ENCODE data around the gene CYP2R1. TPM values are rescaled to one million over a fixed set of nuclear protein-coding genes. Genes with fewer than 3 reads are reported as not detected.

The CYP2R1 gene
- total RNA-seq, 2 donors from 2014 or later: 7.6 to 9.3 TPM

DNA sequence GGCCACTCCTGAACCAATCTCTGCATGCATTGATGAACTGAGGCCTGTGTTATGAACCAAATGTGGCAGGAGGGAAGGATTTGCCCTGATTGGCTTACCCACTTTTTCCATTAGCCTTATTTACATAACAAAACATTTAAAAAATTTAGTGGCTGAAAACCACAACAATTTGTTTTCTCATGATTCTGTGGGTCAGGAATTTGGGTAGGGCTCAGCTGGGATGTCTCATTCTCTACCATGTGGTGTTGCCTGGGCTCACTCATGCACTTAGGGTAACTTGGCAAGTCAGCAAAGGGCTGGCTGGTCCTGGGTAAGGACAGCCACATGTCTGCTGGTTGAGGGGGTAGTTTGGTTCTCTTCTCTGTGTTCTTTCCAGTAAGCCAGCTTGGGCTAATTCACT is 35.1 kb upstream of the CYP2R1 start:
- peaks cover 0 to 6% of the 10 kb centered on the region in 2 donors for H3K9me3 ChIP-seq
- no peak overlapping the region for H3K4me3 ChIP-seq
- TF ChIP-seq, protein P1, sequence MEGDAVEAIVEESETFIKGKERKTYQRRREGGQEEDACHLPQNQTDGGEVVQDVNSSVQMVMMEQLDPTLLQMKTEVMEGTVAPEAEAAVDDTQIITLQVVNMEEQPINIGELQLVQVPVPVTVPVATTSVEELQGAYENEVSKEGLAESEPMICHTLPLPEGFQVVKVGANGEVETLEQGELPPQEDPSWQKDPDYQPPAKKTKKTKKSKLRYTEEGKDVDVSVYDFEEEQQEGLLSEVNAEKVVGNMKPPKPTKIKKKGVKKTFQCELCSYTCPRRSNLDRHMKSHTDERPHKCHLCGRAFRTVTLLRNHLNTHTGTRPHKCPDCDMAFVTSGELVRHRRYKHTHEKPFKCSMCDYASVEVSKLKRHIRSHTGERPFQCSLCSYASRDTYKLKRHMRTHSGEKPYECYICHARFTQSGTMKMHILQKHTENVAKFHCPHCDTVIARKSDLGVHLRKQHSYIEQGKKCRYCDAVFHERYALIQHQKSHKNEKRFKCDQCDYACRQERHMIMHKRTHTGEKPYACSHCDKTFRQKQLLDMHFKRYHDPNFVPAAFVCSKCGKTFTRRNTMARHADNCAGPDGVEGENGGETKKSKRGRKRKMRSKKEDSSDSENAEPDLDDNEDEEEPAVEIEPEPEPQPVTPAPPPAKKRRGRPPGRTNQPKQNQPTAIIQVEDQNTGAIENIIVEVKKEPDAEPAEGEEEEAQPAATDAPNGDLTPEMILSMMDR (IDR thresholded peaks at IDR 0.05): no peak
- H3K4me1 ChIP-seq: no peaks in the 10 kb centered on the region
- no peak for DNase-seq (ENCODE audit: low spot score)
- no peaks in the 10 kb centered on the region for H3K36me3 ChIP-seq
- H3K27ac ChIP-seq: no peak overlapping the region
- no peaks in the 10 kb centered on the region for H3K27me3 ChIP-seq

DNA sequence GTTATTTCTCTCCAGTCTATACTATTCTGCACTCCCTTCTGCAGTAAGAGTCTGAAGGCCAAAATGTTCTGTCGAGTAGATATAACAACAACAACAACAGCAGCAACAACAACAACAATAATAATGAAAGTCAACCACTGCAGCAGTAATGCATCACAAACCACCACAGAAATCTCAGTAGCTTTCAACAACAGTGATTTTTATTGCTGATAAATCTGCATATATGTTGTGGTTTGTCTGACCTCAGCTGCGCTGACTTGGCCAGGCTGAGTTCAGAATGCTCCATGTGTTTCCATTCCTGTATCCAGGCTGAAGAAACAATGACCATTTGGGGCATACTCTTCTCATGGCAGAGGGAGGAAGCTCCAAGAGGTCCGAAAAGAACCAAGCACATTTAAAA is 32.3 kb upstream of the CYP2R1 start:
- Histone ChIP-seq H3K9me3 (peaks cover 0 to 6% of the 10 kb centered on the region in 2 donors), H3K27me3 (no peaks in the 10 kb centered on the region), H3K4me1 (no peaks in the 10 kb centered on the region), H3K4me3 (no peak overlapping the region), H3K36me3 (no peaks in the 10 kb centered on the region), H3K27ac (no peak overlapping the region)
- TF ChIP-seq, protein P1 (IDR thresholded peaks at IDR 0.05): no peak
- DNase-seq (ENCODE audit: low spot score): no peak

DNA sequence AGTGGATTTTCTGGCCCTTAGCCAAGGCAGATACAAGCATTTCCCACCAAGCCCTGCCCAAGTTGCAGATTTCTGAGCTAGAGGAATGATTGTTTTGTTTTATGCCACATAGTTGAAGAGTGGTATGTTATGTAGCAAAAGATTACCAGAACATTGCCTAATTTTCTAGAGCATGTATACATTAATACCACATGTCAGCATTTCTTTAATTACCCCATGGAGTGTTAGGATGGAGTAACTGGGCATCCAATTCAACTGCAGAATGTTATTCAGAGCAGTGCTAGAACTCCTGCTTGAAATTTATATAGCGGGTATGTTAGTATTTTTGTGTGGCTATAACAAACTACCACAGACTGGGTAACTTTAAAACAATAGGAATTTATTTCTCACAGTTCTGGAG is 24.4 kb upstream of the CYP2R1 start:
- Histone ChIP-seq H3K36me3 (no peaks in the 10 kb centered on the region), H3K4me1 (no peaks in the 10 kb centered on the region), H3K27ac (no peak overlapping the region), H3K4me3 (no peak overlapping the region), H3K27me3 (no peaks in the 10 kb centered on the region), H3K9me3 (no peaks in the 10 kb centered on the region)
- TF ChIP-seq, protein P1 (IDR thresholded peaks at IDR 0.05): no peak
- no peak for DNase-seq (ENCODE audit: low spot score)

DNA sequence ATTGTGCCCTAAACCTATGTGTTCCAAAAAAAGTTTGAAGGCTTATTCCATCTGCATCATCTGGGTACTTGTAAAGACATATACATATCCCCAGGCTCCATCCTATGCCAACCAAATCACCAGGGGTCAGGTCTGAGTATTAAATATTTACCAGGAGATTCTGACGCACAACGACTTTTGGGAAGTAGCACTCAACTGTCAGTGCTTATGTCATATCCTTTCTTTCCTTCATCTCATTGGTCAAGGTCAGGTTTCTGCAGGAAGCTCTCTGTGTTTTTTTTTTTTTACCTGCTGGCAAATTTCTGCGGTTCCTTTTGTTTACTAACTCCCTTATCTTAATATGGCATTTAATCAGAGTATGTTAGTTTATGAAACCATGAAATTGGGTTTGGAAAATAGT is 22.5 kb upstream of the CYP2R1 start:
- Histone ChIP-seq H3K27me3 (no peaks in the 10 kb centered on the region), H3K9me3 (no peaks in the 10 kb centered on the region), H3K36me3 (no peaks in the 10 kb centered on the region), H3K27ac (no peak overlapping the region), H3K4me1 (no peaks in the 10 kb centered on the region), H3K4me3 (no peak overlapping the region)
- DNase-seq (ENCODE audit: low spot score): no peak
- TF ChIP-seq, protein P1 (IDR thresholded peaks at IDR 0.05): no peak

DNA sequence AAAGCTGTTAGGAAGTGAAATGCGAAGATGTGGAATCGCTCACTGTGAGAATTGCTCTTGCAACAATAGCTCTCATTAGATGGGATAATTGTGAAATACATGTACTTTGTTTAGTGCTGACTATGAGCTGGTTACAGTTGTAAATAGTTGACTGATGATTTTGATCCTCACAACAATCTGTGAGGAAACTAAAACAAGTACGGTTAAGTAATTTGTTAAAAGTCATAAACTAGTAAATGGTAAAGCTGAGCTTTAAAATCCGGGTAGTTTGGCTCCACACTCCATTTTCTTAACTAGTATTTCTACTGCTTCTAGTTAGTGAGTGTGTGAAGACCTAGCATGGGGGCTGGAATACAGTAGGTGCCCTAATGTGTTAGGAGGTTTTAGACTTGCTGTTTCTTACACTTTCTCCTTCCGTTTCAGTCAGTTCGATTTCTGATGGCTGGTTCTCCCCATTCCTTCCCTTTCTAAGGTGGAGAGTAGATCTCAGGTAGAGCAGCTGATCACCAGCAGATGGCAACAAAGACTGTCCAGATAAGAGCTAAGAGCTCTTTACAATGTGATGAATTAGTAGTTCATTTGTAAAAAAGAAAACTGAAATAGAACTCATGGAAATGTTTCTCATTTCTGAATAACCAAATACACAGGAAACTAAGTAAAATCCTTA is 16.3 kb upstream of the CYP2R1 start:
- Histone ChIP-seq H3K27ac (no peak overlapping the region), H3K9me3 (no peaks in the 10 kb centered on the region), H3K4me1 (peaks cover 0 to 21% of the 10 kb centered on the region in 2 donors), H3K36me3 (no peaks in the 10 kb centered on the region), H3K27me3 (no peaks in the 10 kb centered on the region), H3K4me3 (no peak overlapping the region)
- no peak for DNase-seq (ENCODE audit: low spot score)
- TF ChIP-seq, protein P1 (IDR thresholded peaks at IDR 0.05): peak; percentile 11 to 62
